Endothelial cell (in vitro differentiated cells): ENCODE data around the gene ADAMTS5. TPM values are rescaled to one million over a fixed set of nuclear protein-coding genes. Genes with fewer than 3 reads are reported as not detected.

Experiments used
- DNase-seq: peaks from one replicate; pipeline ENCODE4 v3.0.0; 2021; ENCODE audit warnings: low spot score
- H3K27ac Mint-ChIP-seq: one replicate; pipeline ENCODE4 v1.8.0; 2021; ENCODE audit warnings: mixed read lengths, inconsistent platforms; ENCODE audit not compliant: unreplicated experiment
- H3K27me3 Mint-ChIP-seq: one replicate; pipeline ENCODE4 v1.8.0; 2021; ENCODE audit warnings: mild to moderate bottlenecking, moderate library complexity, mixed read lengths, inconsistent platforms; ENCODE audit not compliant: unreplicated experiment
- H3K36me3 Mint-ChIP-seq: one replicate; pipeline ENCODE4 v1.8.0; 2021; ENCODE audit warnings: mild to moderate bottlenecking, low read depth, mixed read lengths, inconsistent platforms; ENCODE audit not compliant: unreplicated experiment
- H3K4me1 Mint-ChIP-seq: one replicate; pipeline ENCODE4 v1.8.0; 2021; ENCODE audit warnings: mild to moderate bottlenecking, mixed read lengths, inconsistent platforms; ENCODE audit not compliant: unreplicated experiment
- H3K4me3 Mint-ChIP-seq: one replicate; pipeline ENCODE4 v1.8.0; 2021; ENCODE audit warnings: mild to moderate bottlenecking, mixed read lengths, inconsistent platforms; ENCODE audit not compliant: unreplicated experiment
- H3K9me3 Mint-ChIP-seq: one replicate; pipeline ENCODE4 v1.8.0; 2021; ENCODE audit warnings: mixed read lengths, inconsistent platforms; ENCODE audit not compliant: unreplicated experiment
- total RNA-seq: library from RNA; stranded (reverse); fragmentation: NEBNext Ultra II Directional; extraction: Animal tissue kit (Norgen Biotek cat#: 25700); gene quantifications from one replicate; pipeline ENCODE4 v1.2.1, GENCODE V29; 2021; ENCODE audit not compliant: unreplicated experiment
- TF ChIP-seq, protein P1 (sequence below): fragments of 200-600 bp; sonication (generic); IDR thresholded peaks from one replicate; pipeline ENCODE4 v1.5.0; 2021; ENCODE audit warnings: antibody characterized with exemption; ENCODE audit not compliant: unreplicated experiment

ADAMTS5 gene
- total RNA-seq, 1 donor from 2014 or later = 0.33 TPM

DNA sequence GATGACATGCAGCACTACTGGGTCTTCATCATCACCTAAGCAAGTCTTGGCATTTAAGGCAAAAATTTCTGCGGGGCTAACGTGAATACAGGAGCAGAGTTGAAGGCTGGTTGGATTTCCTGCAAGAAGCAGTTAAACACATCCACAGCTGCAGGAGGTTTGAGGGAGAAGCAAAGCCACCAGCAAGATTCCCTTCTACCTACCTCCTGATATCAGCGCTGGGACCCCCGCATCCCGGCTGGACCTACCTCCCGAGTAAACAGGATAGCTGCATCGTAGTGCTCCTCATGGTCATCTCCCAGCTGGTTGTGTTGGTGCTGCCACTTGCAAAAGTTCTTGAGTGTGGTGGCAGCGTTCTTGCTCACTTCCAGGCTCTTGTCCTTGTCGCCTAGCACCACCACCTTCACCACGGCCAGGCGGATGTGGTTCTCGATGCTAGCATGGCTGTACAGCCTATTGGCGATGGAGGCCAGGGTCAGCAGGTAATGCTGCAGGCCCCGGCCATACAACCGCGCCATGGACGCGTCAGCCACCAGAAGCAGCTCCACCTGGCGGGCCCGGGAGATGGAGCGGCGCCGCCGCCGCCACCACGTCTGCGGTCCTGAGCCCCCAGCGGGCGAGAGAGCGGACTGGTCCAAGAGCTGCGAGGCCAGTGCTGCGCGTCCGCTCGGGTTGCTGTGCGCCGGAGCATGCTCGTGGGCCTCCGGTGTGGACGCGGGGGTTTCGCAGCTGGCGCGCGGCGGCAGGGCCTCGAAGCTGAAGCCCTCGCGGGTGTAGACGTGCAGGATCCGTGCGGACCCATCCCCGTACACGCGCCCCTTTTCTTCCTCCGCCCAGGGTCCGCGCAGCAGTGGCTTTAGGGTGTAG lies 1.6 kb downstream of the ADAMTS5 start:
- DNase-seq = peak; percentile 72
- peaks cover 7% of the 10 kb centered on the region for H3K4me1 Mint-ChIP-seq

DNA sequence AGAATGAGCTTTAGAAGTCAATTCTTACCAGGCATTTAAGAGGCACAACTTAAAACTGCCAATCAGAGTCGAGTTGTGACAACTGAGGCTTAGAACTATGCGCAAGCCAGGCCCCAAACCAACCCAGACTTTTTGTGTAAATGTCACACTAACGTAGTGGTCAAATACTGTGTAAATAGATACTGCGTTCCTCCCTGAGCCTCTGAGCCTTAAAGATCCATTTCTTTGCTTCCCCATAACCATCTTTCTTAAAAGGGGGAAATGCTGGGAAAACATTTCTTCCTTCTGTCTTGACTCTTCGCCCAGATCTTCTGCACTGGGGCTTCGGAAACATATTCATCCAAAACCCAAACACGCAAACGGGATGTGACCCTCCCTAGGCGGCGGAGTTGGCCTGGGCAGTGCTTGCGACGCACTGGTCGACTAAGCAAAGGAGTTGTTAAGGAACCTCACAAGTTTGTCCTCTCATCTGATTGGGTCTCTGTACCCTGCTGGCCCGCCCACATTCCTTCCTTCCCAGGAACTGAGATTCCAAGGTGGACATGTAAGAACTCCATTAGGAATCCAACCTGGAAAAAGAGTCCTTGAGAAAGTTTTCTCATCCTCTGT lies 2.6 kb downstream of the ADAMTS5 start:
- no peak for DNase-seq

More for the DNA sequence above, 1.6 kb downstream of the ADAMTS5 start:
- Mint-ChIP-seq H3K36me3 (no peaks in the 10 kb centered on the region), H3K27ac (no peak overlapping the region), H3K9me3 (no peaks in the 10 kb centered on the region), H3K4me3 (peak overlapping the region; percentile 19), H3K27me3 (peaks cover 8% of the 10 kb centered on the region)
- TF ChIP-seq, protein P1, sequence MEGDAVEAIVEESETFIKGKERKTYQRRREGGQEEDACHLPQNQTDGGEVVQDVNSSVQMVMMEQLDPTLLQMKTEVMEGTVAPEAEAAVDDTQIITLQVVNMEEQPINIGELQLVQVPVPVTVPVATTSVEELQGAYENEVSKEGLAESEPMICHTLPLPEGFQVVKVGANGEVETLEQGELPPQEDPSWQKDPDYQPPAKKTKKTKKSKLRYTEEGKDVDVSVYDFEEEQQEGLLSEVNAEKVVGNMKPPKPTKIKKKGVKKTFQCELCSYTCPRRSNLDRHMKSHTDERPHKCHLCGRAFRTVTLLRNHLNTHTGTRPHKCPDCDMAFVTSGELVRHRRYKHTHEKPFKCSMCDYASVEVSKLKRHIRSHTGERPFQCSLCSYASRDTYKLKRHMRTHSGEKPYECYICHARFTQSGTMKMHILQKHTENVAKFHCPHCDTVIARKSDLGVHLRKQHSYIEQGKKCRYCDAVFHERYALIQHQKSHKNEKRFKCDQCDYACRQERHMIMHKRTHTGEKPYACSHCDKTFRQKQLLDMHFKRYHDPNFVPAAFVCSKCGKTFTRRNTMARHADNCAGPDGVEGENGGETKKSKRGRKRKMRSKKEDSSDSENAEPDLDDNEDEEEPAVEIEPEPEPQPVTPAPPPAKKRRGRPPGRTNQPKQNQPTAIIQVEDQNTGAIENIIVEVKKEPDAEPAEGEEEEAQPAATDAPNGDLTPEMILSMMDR = peak; percentile 7

DNA sequence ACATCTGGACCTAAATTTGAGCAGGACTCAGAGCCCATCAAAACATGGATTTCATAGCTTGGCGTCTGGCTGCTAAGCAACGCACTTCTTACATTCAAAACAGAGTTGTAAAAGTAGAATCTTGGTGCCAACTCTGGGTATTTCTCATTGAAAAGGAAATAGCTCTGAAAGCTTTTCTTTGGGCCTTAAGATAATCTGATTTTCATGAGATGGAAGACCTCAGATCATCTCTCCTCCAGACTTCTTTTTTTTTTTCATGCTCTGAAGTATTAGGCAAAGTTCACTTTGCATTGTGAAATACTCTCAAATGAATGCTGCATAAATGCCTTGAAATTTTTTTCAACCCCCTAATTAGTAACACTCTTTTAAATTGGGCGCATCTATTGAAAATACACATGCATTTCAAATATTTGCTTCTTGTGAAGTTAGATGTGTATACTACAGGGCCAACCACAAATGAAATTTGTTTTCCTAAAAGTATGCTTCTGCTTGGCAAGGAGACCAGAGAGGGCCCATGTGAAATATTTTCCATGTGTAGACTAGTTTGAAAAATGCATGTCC lies 4.2 kb downstream of the ADAMTS5 start:
- H3K4me3 Mint-ChIP-seq = no peak overlapping the region
- H3K36me3 Mint-ChIP-seq = no peaks in the 10 kb centered on the region
- no peak overlapping the region for H3K27ac Mint-ChIP-seq
- H3K27me3 Mint-ChIP-seq = peaks cover 5% of the 10 kb centered on the region
- H3K9me3 Mint-ChIP-seq = no peaks in the 10 kb centered on the region
- DNase-seq = no peak
- TF ChIP-seq, protein P1 = no peak
- H3K4me1 Mint-ChIP-seq = peaks cover 7% of the 10 kb centered on the region

More for the DNA sequence above, 2.6 kb downstream of the ADAMTS5 start:
- H3K27ac Mint-ChIP-seq = no peak overlapping the region
- peaks cover 7% of the 10 kb centered on the region for H3K4me1 Mint-ChIP-seq
- TF ChIP-seq, protein P1 = no peak
- H3K4me3 Mint-ChIP-seq = no peak overlapping the region
- peaks cover 7% of the 10 kb centered on the region for H3K27me3 Mint-ChIP-seq
- H3K9me3 Mint-ChIP-seq = no peaks in the 10 kb centered on the region
- no peaks in the 10 kb centered on the region for H3K36me3 Mint-ChIP-seq

DNA sequence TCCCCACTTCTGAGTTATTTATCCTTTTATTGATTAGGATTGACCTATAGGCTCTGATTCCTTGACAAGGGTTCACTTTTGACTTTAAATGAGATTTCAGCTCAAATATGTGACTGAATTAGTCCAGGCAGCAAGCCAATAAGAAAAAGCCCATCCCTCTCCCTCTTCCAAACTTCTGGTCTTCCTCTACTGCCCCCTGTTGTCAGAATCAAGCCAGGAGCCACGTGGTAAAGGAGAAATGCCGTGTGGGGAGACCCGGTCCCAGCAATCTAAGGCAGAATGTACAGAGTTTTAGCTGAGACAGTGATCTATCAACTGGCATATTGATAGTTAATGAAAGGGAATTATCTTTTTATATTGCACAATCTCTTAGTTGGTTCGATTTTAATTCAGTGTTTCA lies 5.2 kb downstream of the ADAMTS5 start:
- peak; percentile 12 for DNase-seq
- Mint-ChIP-seq H3K36me3 (no peaks in the 10 kb centered on the region), H3K4me1 (peaks cover 3% of the 10 kb centered on the region), H3K9me3 (no peaks in the 10 kb centered on the region), H3K27ac (no peak overlapping the region), H3K4me3 (no peak overlapping the region), H3K27me3 (peaks cover 5% of the 10 kb centered on the region)
- TF ChIP-seq, protein P1 = peak; percentile 33

DNA sequence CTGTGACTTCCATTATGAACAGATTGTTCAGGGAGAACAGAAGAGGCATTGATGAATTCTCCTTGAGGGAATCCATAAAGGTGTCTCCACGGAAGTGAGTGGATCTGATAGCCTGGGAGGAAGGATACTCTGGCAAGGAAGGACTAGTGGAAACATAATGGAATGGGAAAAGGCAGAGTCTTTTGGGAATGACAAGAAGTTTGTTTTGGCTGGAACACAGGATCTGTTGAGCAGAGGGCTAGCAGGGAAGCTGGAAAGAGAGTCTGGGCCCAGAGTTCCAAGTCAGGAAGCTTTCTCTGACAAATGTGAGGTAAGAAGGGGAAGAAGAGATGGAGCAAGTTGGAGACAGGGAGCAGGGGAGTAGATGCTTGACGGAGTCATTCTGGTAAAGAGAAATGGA lies 8.1 kb downstream of the ADAMTS5 start:
- Mint-ChIP-seq H3K36me3 (no peaks in the 10 kb centered on the region), H3K9me3 (no peaks in the 10 kb centered on the region), H3K4me3 (no peak overlapping the region), H3K27ac (no peak overlapping the region), H3K27me3 (no peaks in the 10 kb centered on the region), H3K4me1 (no peaks in the 10 kb centered on the region)
- TF ChIP-seq, protein P1 = no peak
- no peak for DNase-seq
